Muscle of back (tissue), 11 donors: ENCODE measurements around the gene NPTN. TPM values are rescaled to one million over a fixed set of nuclear protein-coding genes. Genes with fewer than 3 reads are reported as not detected.
A peak's percentile ranks its signal among the peaks of the same experiment; 100 is the strongest.
"Not testable (repeated sequence)": the region's sequence is repeated elsewhere in the genome, so short reads cannot be mapped to it uniquely, and the experiment has no call there.

Source experiments
- DNase-seq, 3 donors: peaks; one replicate each; pipeline versions ENCODE4 v3.0.0 to v3.0.0-alpha.2; 2013
- polyA plus RNA-seq, 10 donors: library from polyadenylated mRNA; unstranded; fragments of 120-200 nt; gene quantifications; one replicate each; pipeline ENCODE4 v1.2.1, GENCODE V29; 2013; ENCODE audit not compliant: insufficient read length in 10 of 10

NPTN gene
- polyA plus RNA-seq, 10 donors: 69.7 to 96.7 (median 83.6) TPM

- no peak for DNase-seq
These were observed 60.2 kb downstream of the NPTN start for GRCh38 chr15:73573037-73573436.

DNA sequence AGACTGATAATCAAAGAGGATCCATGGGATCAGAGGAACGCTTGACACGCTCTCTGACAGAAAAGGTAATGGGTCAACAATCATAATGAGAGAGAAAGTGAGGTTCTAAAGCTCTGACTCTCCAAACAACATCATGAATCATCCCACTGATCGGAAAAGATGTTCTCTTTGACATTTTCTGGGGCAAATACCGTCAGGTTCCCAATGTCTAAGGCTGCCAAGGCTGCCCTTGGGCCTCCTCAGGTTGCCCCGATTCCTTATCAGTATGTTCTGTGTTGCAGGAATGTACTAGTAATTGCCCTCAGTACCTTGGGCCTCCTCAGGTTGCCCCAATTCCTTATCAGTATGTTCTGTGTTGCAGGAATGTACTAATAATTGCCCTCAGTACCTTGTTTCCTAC, 60.9 kb downstream of the NPTN start:
- DNase-seq: no peak

DNA sequence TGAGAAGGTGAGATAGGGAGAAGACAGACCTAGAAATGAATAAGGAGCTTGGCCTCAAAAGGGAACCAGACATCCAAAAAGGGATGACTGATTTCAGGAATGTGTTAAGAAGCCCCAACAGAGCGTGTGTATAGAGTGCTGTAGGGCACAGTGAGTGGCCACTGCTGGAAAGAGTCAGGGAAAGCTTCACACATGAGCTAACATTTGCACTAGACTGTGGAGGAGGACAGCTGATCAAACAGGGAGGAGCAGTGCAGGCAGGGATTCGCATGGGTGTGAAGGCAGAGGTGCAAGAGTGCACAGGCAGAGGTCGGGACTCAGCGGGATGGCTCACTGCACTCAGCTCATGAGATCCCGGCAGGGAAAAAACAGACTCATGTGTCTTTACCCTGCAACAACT, 61.8 kb downstream of the NPTN start:
- no peak for DNase-seq

DNA sequence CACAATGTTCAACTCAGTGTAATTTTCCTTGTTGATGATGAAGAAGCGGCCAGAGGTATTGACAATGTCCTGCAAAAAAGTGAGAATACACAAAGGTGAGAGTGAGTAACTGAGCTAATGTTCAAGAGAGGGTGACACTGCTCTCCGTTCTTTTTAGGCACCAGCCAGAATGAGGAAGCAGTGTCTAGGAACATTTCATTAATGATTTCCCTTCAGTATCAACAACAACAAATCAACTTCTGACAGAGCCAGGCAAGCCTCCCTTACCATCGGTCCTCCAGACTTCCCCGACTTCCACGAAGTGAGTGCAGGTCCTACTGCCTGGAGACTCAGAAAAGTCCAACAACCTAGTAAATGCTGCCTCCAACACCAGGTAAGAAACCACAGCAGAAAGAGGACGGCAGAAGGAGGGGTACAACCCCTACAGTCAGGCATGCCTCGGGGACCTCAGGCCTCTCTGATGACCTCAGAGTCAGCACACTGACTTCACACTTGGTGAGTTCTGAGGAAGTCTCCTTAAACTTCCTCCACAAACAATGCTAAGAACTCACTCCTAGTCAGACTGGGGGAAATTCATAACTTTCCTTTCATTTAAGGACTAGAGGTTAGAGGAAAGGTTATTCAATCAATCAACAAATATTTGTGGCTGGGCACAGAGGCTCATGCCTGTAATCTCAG, 62.7 kb downstream of the NPTN start:
- no peak for DNase-seq

DNA sequence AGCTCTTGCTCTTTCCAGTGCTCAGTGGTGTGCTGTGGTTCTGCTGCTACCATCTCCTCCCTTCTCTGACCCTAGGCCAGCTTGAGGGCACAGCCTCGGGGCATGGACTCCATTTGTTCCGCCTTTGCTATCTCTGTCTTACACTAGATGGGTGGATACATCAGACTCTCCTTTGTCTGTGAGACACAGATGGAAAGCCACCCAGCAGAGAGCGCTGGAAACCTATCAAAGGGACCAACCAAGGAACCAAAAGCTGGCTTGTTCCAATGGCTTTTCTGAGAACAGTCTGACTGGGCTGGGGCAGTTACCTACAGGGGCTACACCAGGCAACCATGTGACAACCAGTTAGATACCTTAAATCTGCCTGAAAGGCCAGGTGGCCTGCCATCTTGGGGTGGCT, 63.8 kb downstream of the NPTN start:
- no peak for DNase-seq

DNA sequence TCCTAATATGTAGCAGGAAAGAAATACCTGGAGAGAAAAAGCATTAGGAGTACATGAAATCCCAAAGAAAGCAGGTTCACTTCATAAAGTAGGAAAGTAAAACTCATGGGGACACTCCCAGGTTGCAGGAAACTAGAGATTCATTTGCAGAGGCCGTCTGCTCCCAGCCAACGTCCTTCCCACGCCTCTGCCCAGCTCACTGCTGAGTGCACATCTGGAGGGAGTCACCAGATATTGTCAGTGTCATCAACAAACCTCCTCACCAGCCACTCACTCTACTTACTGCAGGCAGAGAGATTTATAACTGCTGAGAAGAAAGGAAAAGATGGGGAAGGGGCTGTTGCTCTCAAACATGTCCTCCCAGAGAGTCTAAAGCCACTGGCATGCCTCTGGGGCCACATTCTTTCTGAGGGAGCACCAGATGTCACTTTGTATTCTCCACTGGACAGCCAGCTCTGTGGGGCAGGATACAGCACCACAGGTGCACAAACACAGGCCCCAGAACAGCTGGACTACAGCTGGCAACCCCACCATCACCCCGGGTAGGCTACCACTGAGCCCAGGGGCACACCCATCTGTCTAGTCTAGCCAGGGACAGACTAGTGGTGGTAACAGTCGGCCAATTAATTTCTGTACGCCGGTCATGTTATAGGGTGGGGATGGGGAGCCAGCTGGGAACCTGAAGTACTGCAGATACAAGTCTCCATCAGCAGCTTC, 64.5 kb downstream of the NPTN start:
- peak in 1 of 3 donors; percentile 26 for DNase-seq

DNA sequence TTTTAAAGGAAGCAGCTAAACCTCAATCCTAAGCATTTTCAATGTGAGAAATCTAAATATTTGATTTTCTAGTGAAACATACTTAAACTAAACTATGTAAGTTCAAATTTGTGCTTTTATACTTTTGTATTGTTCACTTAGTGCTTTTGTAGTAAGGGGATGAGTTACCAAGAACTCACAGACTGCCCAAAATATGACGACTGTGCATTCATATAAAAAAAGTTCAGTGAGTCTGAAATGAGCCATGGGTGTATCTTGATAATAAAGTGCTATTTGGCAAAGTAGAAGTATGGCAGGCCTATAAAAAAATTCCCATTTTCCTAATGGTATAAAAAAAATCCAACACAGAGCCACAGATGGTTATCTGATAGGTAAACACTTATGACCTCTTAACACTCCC, 66.2 kb downstream of the NPTN start:
- DNase-seq: no peak

DNA sequence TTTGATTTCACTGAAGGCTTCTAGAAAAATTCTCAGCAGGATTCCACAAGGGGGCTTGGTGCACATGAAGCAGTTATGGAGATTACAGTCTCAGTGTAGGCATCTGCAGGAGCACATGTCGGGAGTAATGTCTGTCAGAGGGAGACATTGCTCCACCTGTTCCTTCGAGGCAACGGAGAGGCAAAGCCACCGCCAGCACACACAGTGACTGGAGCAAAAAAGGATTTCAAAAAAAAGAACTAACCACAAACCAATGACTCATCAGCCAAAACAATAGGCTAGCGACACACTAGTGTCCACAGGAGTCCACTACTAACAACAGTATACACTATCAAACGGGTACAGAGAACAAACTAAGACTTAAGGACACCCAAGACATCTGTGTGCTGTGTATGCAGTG, 68.9 kb downstream of the NPTN start:
- DNase-seq: peak; percentile 8 to 34 (median 24)

DNA sequence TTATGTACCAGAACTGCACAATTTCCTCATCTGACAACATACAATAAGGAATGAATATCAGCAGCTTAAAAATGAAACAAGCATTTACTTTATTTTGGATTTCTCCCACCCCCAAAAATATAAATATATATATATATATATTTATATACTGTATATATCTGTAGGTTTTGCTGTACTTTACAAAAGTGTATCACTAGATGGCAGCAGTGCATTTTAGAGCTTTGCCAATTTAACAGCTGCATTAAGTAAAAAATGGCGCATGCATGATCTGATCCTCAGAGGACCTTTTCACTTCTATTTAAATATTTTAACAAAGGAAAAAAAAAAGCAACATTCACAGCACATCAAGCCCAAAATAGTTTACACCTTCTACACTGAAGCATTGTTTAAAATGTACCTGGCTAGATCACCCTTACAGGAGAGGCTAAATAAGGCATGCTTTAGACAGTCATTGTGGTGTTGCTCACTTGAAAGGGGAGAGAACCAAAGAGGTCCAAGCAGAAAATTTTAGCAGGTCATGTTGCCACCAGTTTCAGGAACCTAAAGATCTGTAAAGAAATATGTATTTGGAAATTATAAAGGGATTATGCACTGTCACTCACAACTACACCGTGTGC, 72.6 kb downstream of the NPTN start:
- DNase-seq: peak; percentile 77 to 88 (median 78)

DNA sequence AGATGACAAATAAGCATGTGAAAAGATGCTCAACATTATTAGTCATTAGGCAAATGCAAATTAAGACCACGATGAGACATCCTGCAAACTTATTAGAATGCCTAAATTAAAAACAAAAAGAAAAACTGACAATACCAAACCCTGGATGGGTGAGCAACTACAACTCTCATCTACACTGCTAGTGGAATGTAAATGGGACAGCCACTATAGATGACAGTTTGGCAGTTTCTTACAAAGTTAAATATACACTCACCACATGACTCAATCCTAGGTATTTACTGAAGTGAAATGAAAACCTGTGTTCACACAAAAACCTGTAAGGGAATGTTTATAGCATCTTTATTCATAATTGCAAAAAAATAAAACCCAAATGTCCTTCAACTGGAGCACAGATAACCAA, 74.7 kb downstream of the NPTN start:
- DNase-seq: no peak

DNA sequence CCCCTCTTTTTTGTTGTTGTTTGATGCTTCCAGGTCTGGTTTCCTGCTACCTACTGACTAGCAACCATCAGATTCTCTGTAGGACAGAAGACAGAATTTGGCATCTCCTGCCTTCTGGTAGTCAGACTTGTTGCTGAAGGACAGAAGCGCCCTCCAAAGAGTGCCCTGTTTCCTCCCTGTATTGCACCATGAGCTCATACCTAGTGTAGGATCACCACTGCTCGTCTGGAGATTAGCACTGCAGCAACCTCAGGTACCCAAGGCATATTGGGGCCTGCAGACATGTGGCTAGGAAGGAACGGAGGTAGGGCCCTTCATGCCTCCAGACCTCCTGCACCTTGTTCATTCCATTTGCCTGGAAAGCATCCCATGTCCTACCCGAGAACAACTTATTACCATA, 78.1 kb downstream of the NPTN start:
- no peak for DNase-seq

DNA sequence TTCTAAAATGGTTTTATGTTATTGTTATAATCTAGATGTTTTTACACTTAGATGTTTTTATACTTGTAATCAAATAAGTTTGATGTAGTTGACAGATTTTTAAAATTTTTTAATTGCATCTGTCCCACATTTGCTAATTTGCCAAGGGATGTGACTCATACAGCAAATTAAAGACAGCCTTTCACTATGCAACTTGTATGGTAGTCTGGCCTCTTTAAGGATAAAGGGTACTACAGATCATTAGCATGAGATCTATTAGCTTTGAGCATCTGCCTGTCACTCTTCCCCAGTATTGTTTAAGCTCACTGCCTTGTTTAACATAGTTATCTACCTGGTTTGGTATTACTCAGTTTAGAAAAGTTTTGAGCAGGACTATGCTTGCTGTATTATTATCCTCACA, 83.0 kb downstream of the NPTN start:
- no peak for DNase-seq

DNA sequence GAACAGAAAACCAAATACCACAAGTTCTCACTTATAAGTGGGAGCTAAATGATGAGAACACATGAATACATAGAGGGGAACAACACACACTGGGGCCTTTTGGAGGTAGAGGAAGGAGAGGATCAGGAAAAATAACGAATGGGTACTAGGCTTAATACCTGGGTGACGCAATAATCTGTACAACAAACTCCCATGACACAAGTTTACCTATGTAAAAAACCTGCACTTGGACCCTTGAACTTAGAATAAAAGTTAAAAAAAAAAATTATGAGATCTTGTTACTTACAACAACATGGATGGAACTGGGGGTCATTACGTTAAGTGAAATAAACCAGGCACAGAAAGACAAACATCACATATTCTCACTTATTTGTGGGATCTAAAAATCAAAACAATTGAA, 84.3 kb downstream of the NPTN start:
- not testable (repeated sequence) for DNase-seq

DNA sequence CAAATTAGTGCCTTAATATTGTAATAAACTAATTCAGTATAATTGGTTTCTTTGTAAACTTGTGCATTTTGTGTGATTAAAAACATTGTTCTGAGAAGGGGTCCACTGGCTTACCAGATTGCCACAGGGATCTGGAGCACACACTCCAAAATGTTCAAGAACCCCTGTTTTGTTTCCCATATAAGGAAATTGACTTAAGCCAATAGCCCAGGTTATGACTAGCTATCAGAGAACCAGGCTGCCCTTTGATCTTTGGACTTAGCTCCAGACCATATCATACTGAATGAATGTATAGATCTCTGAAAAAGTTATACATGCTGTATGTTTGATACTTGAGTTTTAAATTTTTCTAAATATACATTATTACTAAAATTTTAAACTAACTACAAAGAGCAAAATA, 91.7 kb downstream of the NPTN start:
- no peak for DNase-seq

DNA sequence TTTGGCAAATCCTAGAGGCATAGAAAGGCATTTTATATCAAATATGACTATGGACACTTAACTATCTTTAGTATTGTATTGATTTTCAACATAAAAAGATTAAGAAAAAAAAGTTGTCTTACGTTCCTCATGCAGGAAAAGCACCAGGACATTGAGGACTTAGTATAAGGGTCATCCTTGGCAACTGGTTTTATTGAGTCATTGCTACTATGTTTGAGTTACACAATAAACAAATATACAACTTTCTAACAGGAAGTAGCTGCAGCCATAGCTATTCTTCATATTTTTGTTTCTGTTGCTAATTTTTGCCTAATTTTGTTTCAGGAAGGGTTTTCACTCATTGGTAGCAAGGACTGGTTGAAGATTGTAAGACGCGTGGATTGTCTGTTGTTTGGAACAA, 93.0 kb downstream of the NPTN start:
- no peak for DNase-seq

- DNase-seq: no peak
These were observed 93.7 kb downstream of the NPTN start for GRCh38 chr15:73539212-73540128.

DNA sequence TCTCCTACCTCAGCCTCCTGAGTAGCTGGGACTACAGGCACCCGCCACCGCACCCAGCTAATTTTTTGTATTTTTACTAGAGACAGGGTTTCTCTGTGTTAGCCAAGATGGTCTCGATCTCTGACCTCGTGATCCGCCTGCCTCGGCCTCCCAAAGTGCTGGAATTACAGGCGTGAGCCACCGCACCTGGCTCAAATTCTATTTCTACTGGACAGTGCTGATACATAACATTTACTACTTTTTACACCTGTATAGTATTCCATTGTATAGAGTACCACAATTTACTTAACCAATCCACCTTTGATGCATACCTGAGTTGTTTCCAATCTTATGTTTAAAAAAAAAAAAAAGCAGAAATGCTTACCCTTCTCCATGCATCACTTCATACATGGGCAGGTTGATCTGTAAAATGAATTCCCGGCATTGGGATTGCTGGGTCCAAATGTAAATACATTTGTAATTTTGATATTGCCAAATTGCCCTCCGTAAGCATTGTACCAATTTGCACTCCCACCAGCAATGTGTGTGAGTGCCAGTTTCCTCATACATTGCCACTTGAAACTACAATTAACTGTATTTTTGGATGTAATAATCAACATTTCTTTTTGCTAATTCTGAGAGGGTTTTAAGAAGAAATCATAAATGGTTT, 94.5 kb downstream of the NPTN start:
- no peak for DNase-seq

DNA sequence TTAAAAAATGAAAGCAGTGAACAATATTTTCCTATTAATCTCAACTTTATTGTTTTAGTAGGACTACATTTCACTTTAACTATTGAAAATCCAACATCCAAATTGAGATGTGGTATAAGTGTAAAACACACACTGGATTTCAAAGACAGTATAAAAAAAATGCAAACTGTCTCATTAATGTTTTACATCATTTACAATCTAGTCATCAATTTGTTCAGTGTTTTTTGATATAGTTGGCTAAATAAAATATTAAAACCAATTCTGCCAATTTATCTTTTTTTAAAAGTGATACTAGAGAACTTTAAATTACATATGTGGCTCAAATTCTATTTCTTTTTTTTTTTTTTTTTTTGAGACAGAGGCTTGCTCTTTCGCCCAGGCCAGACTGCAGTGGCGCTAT, 95.1 kb downstream of the NPTN start:
- DNase-seq: no peak

DNA sequence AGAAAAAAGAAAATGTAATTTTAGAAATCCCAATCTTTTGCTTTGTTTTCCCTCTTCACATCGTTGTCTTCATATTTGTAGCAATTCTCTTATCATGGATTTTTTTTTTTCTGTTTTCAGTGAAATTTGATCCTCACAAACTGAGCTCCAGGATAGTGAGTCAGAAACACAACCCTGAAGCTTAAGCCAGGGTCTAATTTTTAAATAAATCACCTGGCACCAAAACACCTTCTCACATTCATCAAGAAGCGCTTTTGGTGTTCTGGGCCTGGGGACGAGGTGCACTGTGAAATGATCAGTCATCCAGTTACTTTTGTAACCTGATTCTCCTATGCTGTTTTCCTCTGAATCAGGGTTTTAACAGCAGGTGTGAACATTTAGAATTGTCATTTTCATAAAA, 102.5 kb downstream of the NPTN start:
- DNase-seq: no peak

DNA sequence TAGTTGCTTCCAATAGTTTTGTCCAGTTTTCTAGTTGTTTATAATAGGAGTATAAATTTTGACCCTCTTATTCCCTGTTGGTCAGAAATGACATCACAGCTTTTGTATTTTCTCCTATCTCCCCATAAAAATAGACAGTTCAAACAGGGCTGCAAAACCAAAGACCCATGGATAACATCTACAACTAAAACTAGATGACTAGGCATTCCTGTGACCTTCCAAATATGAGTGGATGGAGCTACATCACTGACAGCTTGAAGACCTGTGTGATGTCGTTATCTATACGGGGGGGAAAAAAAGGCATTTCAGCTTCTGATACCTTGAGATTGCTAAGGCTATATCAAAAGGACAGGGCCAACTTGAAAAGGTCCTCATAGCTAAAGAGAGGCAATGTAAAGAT, 105.6 kb downstream of the NPTN start:
- no peak for DNase-seq

- DNase-seq: no peak
These were observed 108.3 kb downstream of the NPTN start for GRCh38 chr15:73524919-73525318.

DNA sequence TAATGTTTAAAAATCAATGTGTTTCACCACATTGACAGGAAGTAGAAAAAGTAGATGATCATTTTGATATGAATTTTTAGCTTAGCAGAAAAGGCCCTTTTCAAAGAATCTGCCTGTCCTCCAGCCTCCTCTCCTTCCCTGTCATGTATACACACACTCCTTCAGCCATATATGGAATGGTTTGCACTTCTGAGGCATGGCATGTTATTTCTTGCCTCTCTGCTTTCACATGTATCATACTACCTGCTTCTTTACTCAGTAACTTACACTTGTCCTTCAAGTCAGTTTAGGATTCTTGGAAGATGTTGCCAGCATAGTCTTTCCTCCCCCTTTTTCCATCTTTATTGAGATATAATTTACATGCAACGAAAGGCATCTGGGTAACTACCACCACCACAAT, 111.2 kb downstream of the NPTN start:
- DNase-seq: no peak
